NK-92 treated with Interleukin-12 subunit alpha and Interleukin-12 subunit beta, amount 100 ng/mL, for 24 hours (cell line): ENCODE measurements around the gene PUM2.
"Not testable (repeated sequence)": the region's sequence is repeated elsewhere in the genome, so short reads cannot be mapped to it uniquely, and the experiment has no call there.

Experiments used
- DNase-seq: peaks from one replicate; lab custom pipeline; 2025; lab: John Stamatoyannopoulos, UW

Gene PUM2

DNA sequence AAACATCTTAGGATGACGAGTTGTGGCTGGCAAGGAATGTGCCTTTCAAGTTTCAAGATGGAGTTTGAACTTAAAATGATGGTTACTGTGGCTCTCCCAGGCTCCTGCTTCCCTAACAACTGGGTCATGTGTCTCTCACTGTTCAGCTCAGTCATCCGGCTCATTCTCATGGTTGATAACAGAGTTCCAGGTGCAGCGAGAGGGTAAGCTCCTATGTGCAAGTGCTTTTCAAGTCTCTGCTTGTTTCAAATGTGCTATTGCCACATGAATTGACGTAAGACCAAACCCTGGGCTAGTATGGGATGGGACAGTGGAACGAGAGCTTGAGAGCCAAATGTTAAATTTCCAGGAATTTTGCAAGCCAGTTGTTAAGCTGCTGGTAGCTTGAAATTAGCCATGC lies 19.5 kb upstream of the PUM2 start:
- no peak for DNase-seq

GRCh38 chr2:20369366-20369765 lies 18.7 kb upstream of the PUM2 start:
- no peak for DNase-seq

DNA sequence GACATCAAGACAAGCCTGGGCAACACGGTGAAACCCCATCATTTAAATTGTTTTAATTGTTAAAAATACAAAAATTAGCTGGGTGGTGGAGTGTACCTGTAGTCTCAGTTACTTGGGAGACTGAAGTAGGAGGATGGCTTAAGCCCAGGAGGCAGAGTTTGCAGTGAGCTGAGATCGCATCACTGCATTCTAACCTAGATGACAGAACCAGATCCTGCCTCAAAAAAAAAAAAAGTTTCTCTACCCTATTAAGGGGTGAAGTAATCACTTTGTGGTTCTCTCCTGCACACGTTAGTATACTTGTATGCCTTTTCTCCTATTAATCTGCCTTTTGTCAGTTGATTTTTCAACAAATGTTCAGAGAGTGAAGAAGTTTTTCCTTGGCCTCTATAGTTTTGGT lies 18.1 kb upstream of the PUM2 start:
- no peak for DNase-seq

DNA sequence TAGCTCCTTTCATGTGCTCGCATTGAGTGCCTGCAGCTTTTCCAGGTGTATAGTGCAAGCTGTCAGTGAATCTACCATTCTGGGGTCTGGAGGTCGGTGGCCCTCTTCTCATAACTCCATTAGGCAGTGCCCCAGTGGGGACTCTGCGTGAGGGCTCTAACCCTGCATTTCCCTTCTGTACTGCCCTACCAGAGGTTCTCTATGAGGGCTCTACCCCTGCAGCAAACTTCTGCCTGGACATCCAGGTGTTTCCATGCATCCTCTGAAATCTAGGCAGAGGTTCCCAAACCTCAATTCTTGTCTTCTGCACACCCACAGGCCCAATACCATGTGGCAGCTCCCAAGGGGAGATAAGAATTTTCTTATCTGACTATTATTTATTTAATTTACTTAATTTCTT lies 17.3 kb upstream of the PUM2 start:
- not testable (repeated sequence) for DNase-seq

DNA sequence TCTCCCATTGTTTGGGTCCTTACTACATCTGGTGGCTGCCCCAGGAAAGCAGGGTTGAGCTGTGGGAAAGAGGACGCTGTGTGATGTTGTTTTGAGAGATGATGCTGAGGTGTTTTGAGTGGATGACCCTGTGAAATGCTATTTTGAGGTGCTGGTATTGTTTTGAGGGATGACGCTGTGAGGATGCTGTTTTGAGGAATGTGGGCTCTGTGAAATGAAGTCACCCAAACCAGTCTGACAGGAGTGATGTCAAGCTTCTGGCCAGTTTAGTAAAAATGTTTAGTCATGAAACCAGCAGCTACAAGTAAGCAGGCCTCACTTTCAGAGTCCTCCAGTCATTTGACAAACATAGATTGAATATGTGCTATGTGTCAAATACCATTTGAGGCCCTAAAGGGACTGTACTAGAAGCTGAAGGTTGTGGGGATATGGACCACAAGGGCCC lies 16.1 kb upstream of the PUM2 start:
- no peak for DNase-seq

DNA sequence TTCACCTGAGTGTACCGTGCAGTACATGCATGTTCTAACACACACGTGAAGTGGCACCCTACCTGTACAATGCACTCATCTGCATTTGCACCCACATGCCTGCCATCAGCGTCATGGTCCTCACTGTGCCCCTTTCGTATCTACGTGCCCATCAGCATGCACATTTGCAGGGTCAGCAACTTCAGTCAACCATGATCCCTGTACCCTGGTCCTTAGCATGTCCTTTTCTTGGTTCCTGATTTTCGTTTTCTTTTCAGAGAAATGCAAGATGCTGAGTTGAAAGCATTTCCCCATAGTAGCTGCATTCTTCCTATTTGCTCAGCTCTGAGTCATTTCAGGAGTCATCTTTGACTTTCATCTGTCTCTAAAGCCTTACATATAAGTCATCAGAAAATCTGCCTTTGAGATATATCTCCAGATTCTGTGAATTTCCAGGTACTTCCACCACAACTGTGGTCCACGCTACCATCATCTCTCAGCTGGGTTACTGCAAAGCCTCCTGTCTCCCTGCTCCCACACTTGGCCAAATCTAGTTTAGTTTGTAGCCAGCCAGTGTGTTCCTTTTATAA lies 14.7 kb upstream of the PUM2 start:
- DNase-seq, result no peak

- no peak for DNase-seq
Observed at GRCh38 chr2:20363578-20363977, 12.9 kb upstream of the PUM2 start.

- no peak for DNase-seq
Observed at GRCh38 chr2:20362701-20363435, 12.2 kb upstream of the PUM2 start.

GRCh38 chr2:20361893-20362292 lies 11.2 kb upstream of the PUM2 start:
- DNase-seq, result no peak

DNA sequence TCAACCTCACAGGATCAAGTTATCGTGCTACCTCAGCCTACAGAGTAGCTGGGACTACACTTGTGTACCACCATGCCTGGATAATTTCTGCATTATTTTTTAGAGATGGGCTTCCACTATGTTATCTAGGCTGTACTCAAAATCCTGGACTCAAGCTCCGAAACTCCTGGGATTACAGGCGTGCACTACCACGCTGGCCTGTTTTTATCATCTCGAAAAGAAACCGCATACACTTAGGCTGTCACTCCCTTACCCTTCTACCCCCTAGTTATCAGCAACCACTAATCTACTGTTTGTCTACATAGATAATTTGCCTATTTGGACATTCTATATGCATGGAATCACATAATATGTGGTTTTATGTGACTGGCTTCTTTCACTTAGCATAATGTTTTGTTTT lies 8.5 kb upstream of the PUM2 start:
- no peak for DNase-seq

GRCh38 chr2:20357638-20358389 lies 7.2 kb upstream of the PUM2 start:
- DNase-seq, result no peak

DNA sequence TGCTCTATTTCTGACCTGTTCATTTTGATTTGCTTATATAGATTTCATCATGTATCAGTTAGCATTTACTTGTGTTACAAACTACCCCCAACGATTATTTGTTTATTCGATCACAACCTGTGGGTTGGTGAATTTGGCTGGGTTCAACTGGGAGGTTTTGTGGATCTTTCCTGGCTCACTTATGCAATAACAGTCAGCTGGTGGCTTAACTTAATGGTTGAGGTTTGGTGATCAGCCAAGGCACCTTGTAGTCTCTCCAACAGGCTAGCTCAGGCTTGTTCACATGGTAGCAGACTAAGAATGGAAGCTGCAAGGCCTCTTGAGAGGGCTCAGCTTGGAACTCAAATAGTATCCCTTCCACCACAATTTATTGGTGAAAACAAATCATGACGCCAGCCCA lies 5.4 kb upstream of the PUM2 start:
- DNase-seq, result no peak

DNA sequence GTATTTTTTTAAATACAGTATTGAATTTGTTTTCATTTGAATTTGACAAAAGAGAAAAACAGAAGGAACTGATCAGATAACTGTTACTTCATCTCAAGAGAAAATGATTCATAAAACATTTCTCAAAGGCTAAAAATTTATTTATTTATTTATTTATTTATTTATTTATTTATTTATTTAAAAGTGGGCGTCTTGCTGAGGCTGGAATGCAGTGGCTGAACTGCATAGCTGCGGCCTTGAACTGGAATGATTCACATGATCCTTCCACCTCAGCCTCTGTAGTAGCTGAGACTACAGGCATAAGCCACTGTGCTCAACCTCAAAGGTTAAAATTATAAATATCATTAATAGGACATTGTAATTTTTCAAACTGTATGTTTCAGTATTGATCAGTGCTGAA lies 4.5 kb upstream of the PUM2 start:
- no peak for DNase-seq

- no peak for DNase-seq
Observed at GRCh38 chr2:20353241-20353992, 2.8 kb upstream of the PUM2 start.

DNA sequence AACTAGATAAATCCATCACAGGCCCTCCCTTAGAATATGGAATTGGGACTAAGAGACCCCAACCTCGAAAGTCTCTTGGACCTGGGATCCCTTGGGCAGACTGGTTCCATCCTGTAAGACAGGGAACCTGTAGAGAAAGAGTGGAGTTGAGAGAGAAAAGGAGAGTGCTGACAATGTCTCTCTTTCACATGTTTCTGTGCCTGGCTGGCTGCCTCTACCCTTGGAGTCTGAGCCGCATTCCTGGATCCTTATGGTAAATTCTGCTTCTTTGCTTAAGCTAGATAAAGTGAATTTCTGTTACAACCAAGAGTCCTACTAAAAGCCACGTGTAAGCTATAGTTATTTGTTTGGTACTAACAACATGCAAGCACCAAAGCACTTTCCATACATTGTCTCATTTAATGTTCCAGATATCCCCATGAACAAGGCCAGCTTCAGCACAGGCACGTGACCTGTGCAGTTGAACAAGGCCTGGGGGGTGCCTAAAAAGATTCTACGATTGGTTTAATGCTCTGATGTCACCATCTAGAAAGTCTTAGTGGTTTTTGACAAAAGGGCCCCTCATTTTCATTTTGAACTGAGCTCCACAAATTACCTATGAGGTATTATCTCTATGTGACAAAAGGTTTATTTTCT lies 2.1 kb upstream of the PUM2 start:
- DNase-seq, result no peak

DNA sequence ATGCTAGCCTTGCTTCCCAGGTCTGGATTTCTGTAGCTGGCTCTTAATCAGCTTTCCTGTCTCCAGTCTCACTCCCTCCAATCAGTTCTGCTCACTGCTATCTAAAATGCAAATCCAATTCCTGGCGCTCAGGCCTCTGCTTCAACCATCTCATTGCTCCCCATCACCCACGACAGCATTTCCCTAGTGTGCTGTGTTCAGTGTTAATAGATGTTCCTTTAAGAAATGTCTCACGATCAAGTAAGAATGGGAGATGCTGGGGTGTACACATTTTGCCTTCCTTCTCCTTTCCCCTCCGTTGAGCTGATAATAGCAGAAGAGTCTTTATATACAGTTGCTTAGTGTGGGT lies 1.6 kb upstream of the PUM2 start:
- no peak for DNase-seq

- no peak for DNase-seq
Observed at GRCh38 chr2:20351555-20352229, 1.0 kb upstream of the PUM2 start.

DNA sequence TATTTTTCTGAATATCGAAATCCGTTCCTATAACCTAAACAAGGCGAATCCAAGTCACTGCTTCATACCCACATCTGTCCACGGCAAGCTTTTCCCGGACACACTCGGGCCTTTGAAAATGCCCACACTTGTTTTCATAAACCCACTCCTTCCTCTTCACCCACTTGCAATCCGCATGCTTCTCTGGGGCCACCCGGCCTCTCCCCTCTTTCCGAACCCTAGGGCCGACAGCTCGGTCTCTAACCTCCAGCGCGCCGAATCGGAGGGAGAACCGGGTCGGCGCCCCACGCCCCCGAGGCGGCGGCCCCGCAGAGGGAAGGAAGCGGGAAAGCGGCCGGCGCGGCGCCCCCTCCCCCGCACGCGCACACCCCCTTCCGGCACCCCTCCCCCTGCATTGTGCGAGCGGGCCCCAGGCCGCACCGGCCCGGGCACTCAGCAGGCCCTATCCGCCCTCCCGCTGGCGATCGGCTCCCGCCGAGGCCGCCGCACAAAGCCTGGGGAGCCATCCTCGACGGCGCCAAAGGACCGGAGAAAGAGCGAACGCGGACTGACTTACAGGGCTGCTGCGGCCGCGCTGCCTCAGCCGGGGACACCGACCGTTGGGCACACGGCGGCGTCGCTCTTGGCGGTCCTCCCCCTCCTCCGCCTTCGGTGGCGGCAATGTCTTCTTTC lies 467 bp downstream of the PUM2 start:
- peak; percentile 50 for DNase-seq

- DNase-seq, result no peak
Observed at GRCh38 chr2:20349513-20349921, 1.1 kb downstream of the PUM2 start.

- no peak for DNase-seq
Observed at GRCh38 chr2:20348542-20348941, 2.1 kb downstream of the PUM2 start.
